NCI-H1417 (cell line): ENCODE data around the gene F12.

Experiments used
- DNase-seq, 3 experiments: peaks; one replicate each; lab custom pipeline; 2025; lab: John Stamatoyannopoulos, UW

Gene F12

DNA sequence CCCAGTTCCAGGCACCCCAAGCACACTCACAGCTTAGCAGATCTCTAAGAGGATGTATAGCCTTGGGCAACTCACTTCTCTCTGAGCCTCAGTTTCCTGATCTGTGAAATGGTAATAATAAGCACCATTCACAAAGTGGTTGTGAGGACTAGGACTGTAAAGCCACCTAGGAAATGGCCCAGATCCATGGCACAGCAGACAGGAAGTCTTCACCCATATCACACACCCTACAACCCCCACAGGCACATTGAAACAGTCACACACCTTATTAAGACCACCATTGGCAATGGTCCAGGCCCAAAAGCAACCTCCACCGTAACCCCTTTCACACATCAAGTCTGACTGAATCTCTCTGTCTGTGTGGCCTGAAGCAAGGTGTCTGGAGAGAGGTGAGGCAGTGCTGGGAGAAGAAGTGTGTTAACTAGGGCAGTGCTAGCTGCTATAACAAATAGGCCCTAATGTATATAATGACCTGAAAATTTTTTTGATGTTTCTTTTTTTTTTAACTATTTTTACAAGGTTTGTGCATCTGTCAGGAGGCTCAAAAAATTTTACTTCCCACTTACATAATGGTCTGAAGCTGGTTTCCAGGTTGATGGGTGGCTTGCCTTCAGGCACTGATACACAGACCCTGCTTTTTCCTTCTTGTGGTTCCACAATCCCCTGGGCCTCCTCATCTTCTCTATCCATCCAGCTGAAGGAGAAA lies 54.0 kb downstream of the F12 start:
- no peak for DNase-seq

DNA sequence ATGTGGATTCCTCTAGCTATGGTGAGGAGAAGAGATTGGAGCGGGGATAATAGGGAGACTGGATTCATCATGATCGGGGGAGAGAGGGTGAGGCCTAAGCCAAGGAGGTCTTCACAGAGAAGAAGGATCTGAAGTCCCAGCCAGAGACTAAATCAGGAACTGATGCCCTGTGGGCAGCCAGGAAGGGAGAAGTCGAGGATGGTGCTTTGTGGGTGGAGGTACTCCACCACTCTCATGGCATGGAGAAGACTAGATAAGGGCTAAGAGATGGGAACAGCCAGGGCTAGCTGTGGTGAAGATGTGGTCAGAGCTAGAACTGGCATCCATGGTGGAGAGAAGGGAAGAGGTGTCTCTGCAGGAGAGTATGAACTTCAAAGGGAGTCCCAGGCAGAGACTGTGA lies 54.7 kb downstream of the F12 start:
- no peak for DNase-seq

DNA sequence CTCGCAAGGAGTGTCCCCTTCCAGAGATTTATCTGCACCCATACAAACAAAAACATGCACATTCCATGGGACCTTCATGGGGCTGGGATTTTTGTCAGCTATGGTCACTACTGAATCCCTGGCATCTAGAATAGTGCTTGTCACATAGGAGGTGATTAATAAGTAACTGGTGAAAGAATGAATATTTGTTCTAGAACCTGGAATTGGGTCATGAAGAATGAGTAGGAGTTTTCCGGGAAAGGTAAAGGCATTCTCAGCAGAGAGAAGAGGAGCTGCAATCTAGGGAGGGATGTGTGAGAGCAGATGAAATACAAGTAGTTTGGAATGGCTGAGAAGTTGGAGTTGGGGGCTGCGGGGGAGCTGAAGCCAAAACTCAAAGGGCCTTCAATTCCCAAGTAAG lies 55.1 kb downstream of the F12 start:
- DNase-seq, result no peak

DNA sequence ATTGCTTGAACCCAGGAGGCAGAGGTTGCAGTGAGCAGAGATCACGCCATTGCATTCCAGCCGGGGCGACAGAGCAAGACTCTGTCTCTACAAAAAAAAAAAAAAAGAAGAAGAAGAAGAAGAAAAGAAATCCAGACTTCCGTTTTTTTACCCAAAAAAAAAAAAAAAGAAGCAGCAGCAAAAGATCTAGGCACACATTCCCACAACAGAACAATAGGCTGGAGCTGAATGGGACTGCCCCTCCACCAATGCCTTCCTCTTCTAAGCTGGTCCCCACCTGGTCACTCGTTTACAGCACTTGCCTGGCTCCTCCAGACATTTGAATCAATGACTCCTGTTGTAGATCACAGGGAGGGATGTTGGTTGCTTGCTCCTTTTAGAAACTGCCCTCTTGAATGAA lies 56.3 kb downstream of the F12 start:
- no peak for DNase-seq
